Measurements from ENCODE around the gene PSMD12. TPM values are rescaled to one million over a fixed set of nuclear protein-coding genes. Genes with fewer than 3 reads are reported as not detected.
"Not testable (repeated sequence)": the region's sequence is repeated elsewhere in the genome, so short reads cannot be mapped to it uniquely, and the experiment has no call there.

The PSMD12 gene
- total RNA-seq, 2 experiments from 2014 or later: 15.0 to 62.8 TPM

GRCh38 chr17:67347826-67348225, 18.6 kb downstream of the PSMD12 start:
- peaks cover 95% of the 10 kb centered on the region for H3K36me3 ChIP-seq (ENCODE audit: insufficient read depth, low read length)

DNA sequence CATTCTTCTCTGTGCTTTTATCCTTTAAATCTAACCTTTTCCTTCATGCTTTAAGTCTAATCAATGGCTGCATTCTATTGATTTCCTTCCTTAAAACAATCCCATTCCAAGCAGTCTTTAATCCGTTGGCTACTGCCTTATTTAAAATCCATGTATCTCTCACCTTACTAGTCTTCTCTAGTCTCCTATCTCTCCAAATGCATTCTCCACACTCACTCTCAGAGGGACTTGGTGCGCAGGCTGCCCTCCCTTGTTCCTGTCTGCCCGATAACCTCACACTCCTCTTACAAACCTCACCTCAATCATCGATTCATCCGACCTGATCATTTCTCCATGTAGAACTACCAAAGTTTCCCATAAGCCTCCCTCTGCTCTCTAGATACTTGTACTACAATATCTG, 23.1 kb downstream of the PSMD12 start:
- BruUV-seq (replicated peaks): no TSS peak
- H2AFZ ChIP-seq (ENCODE audit: low read length): no peak overlapping the region
- H3K4me1 ChIP-seq (ENCODE audit: insufficient read depth, low read length, poor library complexity, severe bottlenecking): no peaks in the 10 kb centered on the region
- H3K9me2 ChIP-seq (ENCODE audit: insufficient read depth, low read length): no peaks in the 10 kb centered on the region
- no peak overlapping the region for H3K27ac ChIP-seq (ENCODE audit: low read depth, low read length, poor library complexity, severe bottlenecking)
- H3K36me3 ChIP-seq (ENCODE audit: insufficient read depth, low read length): peaks cover 89% of the 10 kb centered on the region
- TF ChIP-seq, protein P1, sequence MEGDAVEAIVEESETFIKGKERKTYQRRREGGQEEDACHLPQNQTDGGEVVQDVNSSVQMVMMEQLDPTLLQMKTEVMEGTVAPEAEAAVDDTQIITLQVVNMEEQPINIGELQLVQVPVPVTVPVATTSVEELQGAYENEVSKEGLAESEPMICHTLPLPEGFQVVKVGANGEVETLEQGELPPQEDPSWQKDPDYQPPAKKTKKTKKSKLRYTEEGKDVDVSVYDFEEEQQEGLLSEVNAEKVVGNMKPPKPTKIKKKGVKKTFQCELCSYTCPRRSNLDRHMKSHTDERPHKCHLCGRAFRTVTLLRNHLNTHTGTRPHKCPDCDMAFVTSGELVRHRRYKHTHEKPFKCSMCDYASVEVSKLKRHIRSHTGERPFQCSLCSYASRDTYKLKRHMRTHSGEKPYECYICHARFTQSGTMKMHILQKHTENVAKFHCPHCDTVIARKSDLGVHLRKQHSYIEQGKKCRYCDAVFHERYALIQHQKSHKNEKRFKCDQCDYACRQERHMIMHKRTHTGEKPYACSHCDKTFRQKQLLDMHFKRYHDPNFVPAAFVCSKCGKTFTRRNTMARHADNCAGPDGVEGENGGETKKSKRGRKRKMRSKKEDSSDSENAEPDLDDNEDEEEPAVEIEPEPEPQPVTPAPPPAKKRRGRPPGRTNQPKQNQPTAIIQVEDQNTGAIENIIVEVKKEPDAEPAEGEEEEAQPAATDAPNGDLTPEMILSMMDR (conservative IDR thresholded peaks at IDR 0.05; ENCODE audit: low read length): no peak
- no peak for TF ChIP-seq EZH2phosphoT487 (IDR thresholded peaks at IDR 0.05; ENCODE audit: borderline replicate concordance, low read depth, low read length)
- no peak overlapping the region for H3K4me3 ChIP-seq (ENCODE audit: low read depth, low read length, poor library complexity, severe bottlenecking)
- intact Hi-C loops (cut with micrococcal nuclease; ENCODE audit: unreplicated experiment): no loop called here
- H3K4me2 ChIP-seq (ENCODE audit: low read length): no peak overlapping the region
- no peaks in the 10 kb centered on the region for H4K20me1 ChIP-seq (ENCODE audit: insufficient read depth, low read length)
- H3K79me2 ChIP-seq (ENCODE audit: insufficient read depth, low read depth, low read length): no peaks in the 10 kb centered on the region
- H3K9me3 ChIP-seq (ENCODE audit: low read length): no peaks in the 10 kb centered on the region
- ChIA-PET POLR2A (interaction anchor here (0.5 to 1.3 kb wide), 3 partner anchors 10 to 1768 kb away, joined by 3 to 5 read pairs (median 4); no protein-coding TSS in a partner anchor), CTCF (ENCODE audit: unreplicated experiment) (no interaction called here)
- no peak for DNase-seq (ENCODE audit: low spot score)

More at GRCh38 chr17:67347826-67348225, 18.6 kb downstream of the PSMD12 start:
- ChIA-PET POLR2A (interaction anchor here (1.1 kb wide), 1 partner anchor 14 kb away, joined by 3 read pairs; no protein-coding TSS in a partner anchor), CTCF (ENCODE audit: unreplicated experiment) (no interaction called here)
- Histone ChIP-seq H3K9me2 (ENCODE audit: insufficient read depth, low read length) (no peaks in the 10 kb centered on the region), H2AFZ (ENCODE audit: low read length) (no peak overlapping the region), H4K20me1 (ENCODE audit: insufficient read depth, low read length) (no peaks in the 10 kb centered on the region), H3K79me2 (ENCODE audit: insufficient read depth, low read depth, low read length) (no peaks in the 10 kb centered on the region; the same call in 1 of the 2 replicates), H3K4me1 (ENCODE audit: insufficient read depth, low read length, poor library complexity, severe bottlenecking) (no peaks in the 10 kb centered on the region), H3K4me2 (ENCODE audit: low read length) (no peak overlapping the region), H3K27ac (ENCODE audit: low read depth, low read length, poor library complexity, severe bottlenecking) (no peak overlapping the region), H3K9me3 (ENCODE audit: low read length) (no peaks in the 10 kb centered on the region), H3K4me3 (ENCODE audit: low read depth, low read length, poor library complexity, severe bottlenecking) (no peak overlapping the region)
- TF ChIP-seq EZH2phosphoT487 (IDR thresholded peaks at IDR 0.05; ENCODE audit: borderline replicate concordance, low read depth, low read length): no peak
- TF ChIP-seq, protein P1 (conservative IDR thresholded peaks at IDR 0.05; ENCODE audit: low read length): no peak
- no TSS peak for BruUV-seq (replicated peaks)
- intact Hi-C loops (cut with micrococcal nuclease; ENCODE audit: unreplicated experiment): no loop called here
- no peak for DNase-seq (ENCODE audit: low spot score)

GRCh38 chr17:67338353-67338752, 28.0 kb downstream of the PSMD12 start:
- H3K27ac ChIP-seq (ENCODE audit: low read depth, low read length, poor library complexity, severe bottlenecking); H3K9me3 ChIP-seq (ENCODE audit: low read length); DNase-seq (ENCODE audit: low spot score); H3K4me1 ChIP-seq (ENCODE audit: insufficient read depth, low read length, poor library complexity, severe bottlenecking); BruUV-seq (replicated peaks); intact Hi-C loops (cut with micrococcal nuclease; ENCODE audit: unreplicated experiment); H3K4me3 ChIP-seq (ENCODE audit: low read depth, low read length, poor library complexity, severe bottlenecking); H4K20me1 ChIP-seq (ENCODE audit: insufficient read depth, low read length); H2AFZ ChIP-seq (ENCODE audit: low read length); CTCF ChIA-PET (ENCODE audit: unreplicated experiment); H3K4me2 ChIP-seq (ENCODE audit: low read length); H3K9me2 ChIP-seq (ENCODE audit: insufficient read depth, low read length); H3K79me2 ChIP-seq (ENCODE audit: insufficient read depth, low read depth, low read length): not testable (repeated sequence)
- POLR2A ChIA-PET: interaction anchor here (0.7 kb wide), 2 partner anchors 117 to 795 kb away, joined by 3 read pairs; no protein-coding TSS in a partner anchor
- peaks cover 46% of the 10 kb centered on the region for H3K36me3 ChIP-seq (ENCODE audit: insufficient read depth, low read length)
